ENCODE measurements around the gene KCNH6.

- TF ChIP-seq OSR1 (CRISPR knock-in tag; IDR thresholded peaks at IDR 0.05), result no peak
- TF ChIP-seq ZFP30 (CRISPR knock-in tag; IDR thresholded peaks at IDR 0.05), result no peak
- TF ChIP-seq ZNF70 (CRISPR knock-in tag; IDR thresholded peaks at IDR 0.05), result no peak
- TF ChIP-seq CREB5 (CRISPR knock-in tag; IDR thresholded peaks at IDR 0.05; ENCODE audit: low read depth), result no peak
- TF ChIP-seq ZNF8 (CRISPR knock-in tag; IDR thresholded peaks at IDR 0.05), result no peak
- TF ChIP-seq ISL1 (CRISPR knock-in tag; IDR thresholded peaks at IDR 0.05), result no peak
- no peak for TF ChIP-seq GLIS3 (CRISPR knock-in tag; IDR thresholded peaks at IDR 0.05)
- TF ChIP-seq CSDC2 (CRISPR knock-in tag; IDR thresholded peaks at IDR 0.05), result no peak
- no peak for TF ChIP-seq ZFP3 (CRISPR knock-in tag; IDR thresholded peaks at IDR 0.05)
- TF ChIP-seq PATZ1 (CRISPR knock-in tag; IDR thresholded peaks at IDR 0.05; ENCODE audit: borderline replicate concordance), result no peak
- no peak for TF ChIP-seq TSHZ2 (CRISPR knock-in tag; IDR thresholded peaks at IDR 0.05)
- TF ChIP-seq ARNTL (CRISPR knock-in tag; IDR thresholded peaks at IDR 0.05; ENCODE audit: borderline replicate concordance, low read depth), result no peak
Observed at GRCh38 chr17:63587770-63588169, 64.6 kb downstream of the KCNH6 start.

All from SK-N-SH treated with all-trans-retinoic acid at 6 μM for 48 hours (cell line).